HepG2 (cell line): ENCODE data around the gene SMAD7. TPM values are rescaled to one million over a fixed set of nuclear protein-coding genes. Genes with fewer than 3 reads are reported as not detected.

Source experiments
- ARNT2 ChIP-seq: sonication (generic); formaldehyde crosslinking; IDR thresholded peaks from 2 replicates; pipeline ENCODE4 v1.8.0; 2022; ENCODE audit warnings: mild to moderate bottlenecking, low read depth, missing genetic modification reagents, moderate library complexity
- ELF1 ChIP-seq: sonication (generic); formaldehyde crosslinking; IDR thresholded peaks from 2 replicates; pipeline ENCODE4 v1.4.0; 2020; ENCODE audit warnings: missing genetic modification reagents
- NFYC ChIP-seq: IDR thresholded peaks from 2 replicates; pipeline ENCODE4 v1.6.1; 2016; ENCODE audit warnings: missing genetic modification reagents, missing compliant biosample characterization
- NR1H2 ChIP-seq: sonication (generic); formaldehyde crosslinking; IDR thresholded peaks from 2 replicates; pipeline ENCODE4 v1.8.1; 2022; ENCODE audit warnings: low read depth, missing genetic modification reagents, borderline replicate concordance
- TMF1 ChIP-seq: sonication (generic); formaldehyde crosslinking; IDR thresholded peaks from 2 replicates; pipeline ENCODE4 v1.8.1; 2022; ENCODE audit warnings: low read depth, missing genetic modification reagents
- ZBTB4 ChIP-seq: sonication (generic); formaldehyde crosslinking; IDR thresholded peaks from 2 replicates; pipeline ENCODE4 v1.4.0; 2020; ENCODE audit warnings: missing genetic modification reagents, mild to moderate bottlenecking, borderline replicate concordance
- ZFP36L2 ChIP-seq: sonication (generic); formaldehyde crosslinking; IDR thresholded peaks from 2 replicates; pipeline ENCODE4 v1.4.0; 2020; ENCODE audit warnings: missing genetic modification reagents
- ZNF263 ChIP-seq: sonication (generic); formaldehyde crosslinking; IDR thresholded peaks from 2 replicates; pipeline ENCODE4 v1.4.0; 2020; ENCODE audit warnings: missing genetic modification reagents
- ZNF326 ChIP-seq: sonication (generic); formaldehyde crosslinking; IDR thresholded peaks from 2 replicates; pipeline ENCODE4 v1.4.0; 2020; ENCODE audit warnings: missing genetic modification reagents, borderline replicate concordance
- ZNF460 ChIP-seq: sonication (generic); formaldehyde crosslinking; IDR thresholded peaks from 2 replicates; pipeline ENCODE4 v1.5.1; 2020; ENCODE audit warnings: missing genetic modification reagents, mild to moderate bottlenecking, borderline replicate concordance
- ZNF619 ChIP-seq: sonication (generic); formaldehyde crosslinking; IDR thresholded peaks from 2 replicates; pipeline ENCODE4 v1.4.0; 2020; ENCODE audit warnings: mild to moderate bottlenecking, missing genetic modification reagents
- ZNF709 ChIP-seq: sonication (generic); formaldehyde crosslinking; IDR thresholded peaks from 2 replicates; pipeline ENCODE4 v1.5.0; 2020; ENCODE audit warnings: mild to moderate bottlenecking, missing genetic modification reagents
- ZNF740 ChIP-seq: sonication (generic); formaldehyde crosslinking; IDR thresholded peaks from 2 replicates; pipeline ENCODE4 v1.4.0; 2020; ENCODE audit warnings: missing genetic modification reagents
- polyA plus RNA-seq, 8 experiments: library from polyadenylated mRNA; depleted of rRNA in 3 of 8; stranded (reverse) in 7 of 8; unstranded in 1 of 8; fragments of >200 nt; fragmentation: Illumina TruSeq in 4 of 8; extraction: Trizol in 4 of 8; gene quantifications; 2 replicates each; pipeline versions ENCODE4 v1.2.1 to v1.2.3, GENCODE V29; 2011 to 2016; ENCODE audit warnings: low read depth in 4 of 8, missing spikeins in 1 of 8, mixed read lengths in 1 of 8; ENCODE audit not compliant: insufficient read depth in 1 of 8
- total RNA-seq, 5 experiments: library from RNA; depleted of rRNA; stranded (reverse); fragments of >200 nt; fragmentation: Illumina TruSeq; extraction: Trizol; gene quantifications; 2 replicates each; pipeline ENCODE4 v1.2.3, GENCODE V29; 2016; ENCODE audit warnings: low read depth in 1 of 5

Gene SMAD7
- total and polyA plus RNA-seq, 2 of the 13 experiments (the other 11 are each of a cell fraction or from before 2014, with no cell fraction given), result 17.4 to 24.7 TPM

- TF ChIP-seq ZBTB4 (CRISPR knock-in tag) (no peak), NR1H2 (CRISPR knock-in tag) (no peak), ZNF619 (CRISPR knock-in tag) (no peak), ZNF740 (CRISPR knock-in tag) (no peak), ZNF326 (CRISPR knock-in tag) (no peak), ZNF460 (CRISPR knock-in tag) (no peak), TMF1 (CRISPR knock-in tag) (no peak), ELF1 (no peak), NFYC (CRISPR knock-in tag) (no peak), ZNF709 (CRISPR knock-in tag) (no peak), ZFP36L2 (CRISPR knock-in tag) (no peak), ARNT2 (CRISPR knock-in tag) (no peak), ZNF263 (CRISPR knock-in tag) (0 out of 2 replicates have a peak, but pooled peaks have one; percentile 10)
These were observed 54.4 kb downstream of the SMAD7 start (continued) for GRCh38 chr18:48896326-48896874.
